Lower leg skin (tissue), 4 donors: Measurements from ENCODE around the gene RNF217. TPM values are rescaled to one million over a fixed set of nuclear protein-coding genes. Genes with fewer than 3 reads are reported as not detected.

ENCODE experiments used
- DNase-seq, 2 donors: peaks; one replicate each; pipeline ENCODE4 v3.0.0-alpha.2; 2019; ENCODE audit warnings: low spot score in 2 of 2
- H3K4me3 ChIP-seq: fragments of 200-600 bp; sonication (generic); 2 replicates; pipeline ENCODE4 v1.5.1; 2017; ENCODE audit warnings: mild to moderate bottlenecking, low read depth; ENCODE audit not compliant: poor library complexity, severe bottlenecking
- POLR2A ChIP-seq, 2 donors: fragments of 450-650 bp; IDR thresholded peaks; one replicate each; pipeline ENCODE4 v1.6.1; 2016 to 2017; ENCODE audit warnings: antibody characterized with exemption in 2 of 2, mild to moderate bottlenecking in 1 of 2, moderate library complexity in 1 of 2
- WGBS, 2 donors: methylation state at CpG; one replicate each; pipeline ENCODE4 v1.1.5; 2018; 5-methylcytosine and 5-hydroxymethylcytosine counted together
- intact Hi-C: fragments of 100-400 bp; cut with DNase I; formaldehyde crosslinking; loops from one replicate; pipeline ENCODE4 v1.15.0; 2023; ENCODE audit warnings: low total_unique reads
- total RNA-seq, 4 donors: library from RNA; depleted of rRNA; stranded (reverse); fragments of >200 nt; gene quantifications; one replicate each; pipeline ENCODE4 v1.1.0, GENCODE V29; 2016
- TF ChIP-seq, protein P1 (sequence below), 3 donors: fragments of 450-650 bp; IDR thresholded peaks; one replicate each; pipeline ENCODE4 v1.5.1; 2016; ENCODE audit warnings: antibody characterized with exemption in 3 of 3, mild to moderate bottlenecking in 3 of 3, moderate library complexity in 2 of 3

RNF217 gene
- total RNA-seq, 4 donors from 2014 or later: 17.2 to 35.2 (median 25.1) TPM

GRCh38 chr6:125117818-125118217 is 155.6 kb downstream of the RNF217 start:
- no peak for TF ChIP-seq POLR2A (IDR thresholded peaks at IDR 0.05)
- TF ChIP-seq, protein P1, sequence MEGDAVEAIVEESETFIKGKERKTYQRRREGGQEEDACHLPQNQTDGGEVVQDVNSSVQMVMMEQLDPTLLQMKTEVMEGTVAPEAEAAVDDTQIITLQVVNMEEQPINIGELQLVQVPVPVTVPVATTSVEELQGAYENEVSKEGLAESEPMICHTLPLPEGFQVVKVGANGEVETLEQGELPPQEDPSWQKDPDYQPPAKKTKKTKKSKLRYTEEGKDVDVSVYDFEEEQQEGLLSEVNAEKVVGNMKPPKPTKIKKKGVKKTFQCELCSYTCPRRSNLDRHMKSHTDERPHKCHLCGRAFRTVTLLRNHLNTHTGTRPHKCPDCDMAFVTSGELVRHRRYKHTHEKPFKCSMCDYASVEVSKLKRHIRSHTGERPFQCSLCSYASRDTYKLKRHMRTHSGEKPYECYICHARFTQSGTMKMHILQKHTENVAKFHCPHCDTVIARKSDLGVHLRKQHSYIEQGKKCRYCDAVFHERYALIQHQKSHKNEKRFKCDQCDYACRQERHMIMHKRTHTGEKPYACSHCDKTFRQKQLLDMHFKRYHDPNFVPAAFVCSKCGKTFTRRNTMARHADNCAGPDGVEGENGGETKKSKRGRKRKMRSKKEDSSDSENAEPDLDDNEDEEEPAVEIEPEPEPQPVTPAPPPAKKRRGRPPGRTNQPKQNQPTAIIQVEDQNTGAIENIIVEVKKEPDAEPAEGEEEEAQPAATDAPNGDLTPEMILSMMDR (IDR thresholded peaks at IDR 0.05): no peak
- 56 to 61% methylated on average over 3 of the region's 3 CpGs for WGBS, 2 donors

GRCh38 chr6:125120054-125120590 is 157.9 kb downstream of the RNF217 start:
- TF ChIP-seq POLR2A (IDR thresholded peaks at IDR 0.05): no peak
- TF ChIP-seq, protein P1 (IDR thresholded peaks at IDR 0.05): no peak
- intact Hi-C loops: no loop called here
- WGBS, 2 donors: 70 to 80% methylated on average over 3 of the region's 3 CpGs
- H3K4me3 ChIP-seq: no peak overlapping the region
- no peak for DNase-seq

More at GRCh38 chr6:125117818-125118217, 155.6 kb downstream of the RNF217 start:
- no peak overlapping the region for H3K4me3 ChIP-seq
- no peak for DNase-seq
- intact Hi-C loops: no loop called here

DNA sequence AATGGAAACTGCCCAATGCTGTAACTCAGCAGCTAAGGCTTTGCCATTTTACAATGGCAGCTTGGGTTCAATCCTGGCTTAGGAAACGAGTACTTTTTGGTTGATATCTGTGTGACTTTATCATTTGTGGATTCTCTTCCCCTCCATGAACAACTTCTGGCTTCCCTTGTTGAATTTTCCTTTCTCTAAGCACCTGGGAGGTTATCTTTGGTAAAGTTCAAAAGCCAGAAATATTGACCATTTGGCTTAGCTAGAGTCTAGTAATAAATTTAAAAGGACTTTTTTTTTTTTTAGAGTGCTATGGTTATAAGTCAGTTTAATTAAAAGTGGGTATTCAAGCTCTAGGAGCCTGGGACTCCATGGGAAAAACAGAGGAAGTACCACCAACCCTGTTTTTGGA is 159.7 kb downstream of the RNF217 start:
- H3K4me3 ChIP-seq: no peak overlapping the region
- intact Hi-C loops: no loop called here
- no peak for DNase-seq
- WGBS, 2 donors: 83 to 91% methylated on average over 1 of the region's 1 CpG
- TF ChIP-seq, protein P1 (IDR thresholded peaks at IDR 0.05): no peak
- TF ChIP-seq POLR2A (IDR thresholded peaks at IDR 0.05): no peak

- H3K4me3 ChIP-seq: no peak overlapping the region
- 67 to 84% methylated on average over 3 of the region's 3 CpGs for WGBS, 2 donors
- TF ChIP-seq POLR2A (IDR thresholded peaks at IDR 0.05): no peak
- TF ChIP-seq, protein P1 (IDR thresholded peaks at IDR 0.05): no peak
- no peak for DNase-seq
- intact Hi-C loops: no loop called here
Observed at GRCh38 chr6:125123051-125123450, 160.8 kb downstream of the RNF217 start.

DNA sequence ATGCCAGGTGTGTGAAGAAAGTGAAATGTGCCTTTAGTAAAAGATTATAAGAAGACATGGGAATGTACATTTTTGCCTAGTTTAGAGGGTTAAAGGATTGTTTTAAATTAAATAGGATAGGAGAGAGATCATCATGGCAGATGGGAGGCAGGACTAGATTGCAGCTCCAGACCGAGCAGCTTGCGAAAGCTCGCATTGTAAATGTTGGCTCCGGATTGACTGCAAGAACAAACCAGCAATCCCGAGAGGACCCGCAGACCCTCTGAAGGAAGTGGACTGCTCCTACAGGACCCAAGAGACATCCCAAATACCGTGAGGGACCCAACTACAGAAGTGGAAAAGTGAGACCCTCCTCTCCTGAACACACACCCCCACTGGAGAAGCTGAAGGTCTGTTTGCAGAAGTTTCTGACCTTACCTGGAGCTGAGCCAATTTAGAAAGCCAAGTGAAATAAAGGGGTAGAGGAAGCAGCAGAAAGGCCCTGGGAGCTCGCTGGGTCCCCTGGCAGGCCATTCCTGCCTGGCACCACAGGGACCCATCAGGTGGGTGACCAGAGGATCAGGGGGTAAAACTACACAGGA is 161.3 kb downstream of the RNF217 start:
- intact Hi-C loops: no loop called here
- WGBS, 2 donors: 60 to 73% methylated on average over 8 of the region's 8 CpGs
- DNase-seq: no peak
- no peak overlapping the region for H3K4me3 ChIP-seq
- TF ChIP-seq POLR2A (IDR thresholded peaks at IDR 0.05): no peak
- TF ChIP-seq, protein P1 (IDR thresholded peaks at IDR 0.05): no peak
